IMR-90 (cell line): ENCODE data around the gene PARD3. TPM values are rescaled to one million over a fixed set of nuclear protein-coding genes. Genes with fewer than 3 reads are reported as not detected.

Source experiments
- ATAC-seq: fragments of 200-7000 bp; cut with Tn5 transposase; 2 replicates; pipeline ENCODE4 v1.9.1; 2020; ENCODE audit warnings: low read depth, mild to moderate bottlenecking, moderate library complexity
- BruUV-seq: library from RNA; stranded (reverse); fragments of 400-500 nt; replicated peaks from 2 replicates; lab custom pipeline; 2021; lab: Mats Ljungman, UMichigan
- CTCF ChIA-PET: fragments of 300-600 bp; formaldehyde crosslinking; extraction: SDS; loops from one replicate; lab custom pipeline; 2021; ENCODE audit warnings: antibody characterized with exemption; lab: Yijun Ruan, JAX
- POLR2A ChIA-PET: fragments of 300-600 bp; sonication (Branson Sonifier 250); formaldehyde crosslinking; loops from one replicate; lab custom pipeline; 2022; ENCODE audit warnings: antibody characterized with exemption; ENCODE audit not compliant: unreplicated experiment; lab: Charles Lee
- DNase-seq: peaks from one replicate; pipeline ENCODE4 v3.0.0; 2013
- H2AFZ ChIP-seq: replicated peaks from 2 replicates; pipeline ENCODE3; 2013; ENCODE audit warnings: low read length, mild to moderate bottlenecking; ENCODE audit not compliant: poor library complexity
- H2AK5ac ChIP-seq: 2 replicates; pipeline ENCODE4 v1.6.1; 2013; ENCODE audit warnings: low read depth, low read length, inconsistent platforms
- H2AK9ac ChIP-seq: replicated peaks from 2 replicates; pipeline ENCODE3; 2013; ENCODE audit warnings: mild to moderate bottlenecking, low read depth, low read length, moderate library complexity; ENCODE audit not compliant: poor library complexity
- H2BK120ac ChIP-seq: 2 replicates; pipeline ENCODE4 v1.6.1; 2013; ENCODE audit warnings: low read depth, low read length, inconsistent platforms
- H2BK15ac ChIP-seq: 3 replicates; pipeline ENCODE4 v1.6.1; 2013; ENCODE audit warnings: low read depth, low read length, inconsistent platforms
- H2BK20ac ChIP-seq: 2 replicates; pipeline ENCODE4 v1.6.1; 2013; ENCODE audit warnings: low read depth, mild to moderate bottlenecking, inconsistent platforms, low read length, moderate library complexity
- H2BK5ac ChIP-seq: 2 replicates; pipeline ENCODE4 v1.6.1; 2013; ENCODE audit warnings: mild to moderate bottlenecking, low read depth, low read length, inconsistent platforms; ENCODE audit not compliant: poor library complexity, severe bottlenecking
- H3K14ac ChIP-seq: replicated peaks from 2 replicates; pipeline ENCODE4 v1.6.1; 2013; ENCODE audit warnings: low read depth, low read length, inconsistent platforms
- H3K18ac ChIP-seq: 2 replicates; pipeline ENCODE4 v1.6.1; 2013; ENCODE audit warnings: low read depth, low read length, control low read depth
- H3K23ac ChIP-seq: 2 replicates; pipeline ENCODE4 v1.6.1; 2013; ENCODE audit warnings: low read depth, low read length, inconsistent platforms
- H3K27ac ChIP-seq: 2 replicates; pipeline ENCODE4 v1.5.1; 2013; ENCODE audit warnings: mild to moderate bottlenecking, control low read depth, low read length; ENCODE audit not compliant: insufficient read depth
- H3K27me3 ChIP-seq: 2 replicates; pipeline ENCODE4 v1.6.1; 2013; ENCODE audit warnings: low read length; ENCODE audit not compliant: control insufficient read depth, insufficient read depth
- H3K36me3 ChIP-seq: 2 replicates; pipeline ENCODE4 v1.6.1; 2013; ENCODE audit warnings: low read length, mixed read lengths; ENCODE audit not compliant: control insufficient read depth, insufficient read depth
- H3K4ac ChIP-seq: 2 replicates; pipeline ENCODE4 v1.6.1; 2013; ENCODE audit warnings: low read depth, low read length, inconsistent platforms
- H3K4me1 ChIP-seq: 2 replicates; pipeline ENCODE4 v1.6.1; 2013; ENCODE audit warnings: low read length, mixed read lengths; ENCODE audit not compliant: control insufficient read depth, insufficient read depth
- H3K4me2 ChIP-seq: 2 replicates; pipeline ENCODE4 v1.6.1; 2013; ENCODE audit warnings: low read depth, mild to moderate bottlenecking, control low read depth, low read length, moderate library complexity
- H3K4me3 ChIP-seq: 2 replicates; pipeline ENCODE4 v1.5.1; 2013; ENCODE audit warnings: low read depth, mild to moderate bottlenecking, control low read depth, low read length, moderate library complexity; ENCODE audit not compliant: insufficient read depth
- H3K56ac ChIP-seq: 2 replicates; pipeline ENCODE4 v1.6.1; 2013; ENCODE audit warnings: low read length, inconsistent platforms; ENCODE audit not compliant: insufficient read depth; ENCODE audit errors: extremely low read depth
- H3K79me1 ChIP-seq, 2 experiments: 2 replicates each; pipeline ENCODE4 v1.6.1; 2013; ENCODE audit warnings: low read length in 2 of 2, inconsistent platforms in 1 of 2, low read depth in 1 of 2
- H3K9ac ChIP-seq: 2 replicates; pipeline ENCODE4 v1.6.1; 2013; ENCODE audit warnings: low read depth, low read length, control low read depth
- H3K9me1 ChIP-seq: 2 replicates; pipeline ENCODE4 v1.6.1; 2013; ENCODE audit warnings: low read length, inconsistent platforms; ENCODE audit not compliant: insufficient read depth
- H3K9me3 ChIP-seq: 2 replicates; pipeline ENCODE4 v1.6.1; 2013; ENCODE audit warnings: low read length; ENCODE audit not compliant: control insufficient read depth, insufficient read depth
- H4K20me1 ChIP-seq: 2 replicates; pipeline ENCODE4 v1.6.1; 2013; ENCODE audit warnings: low read length, inconsistent platforms; ENCODE audit not compliant: insufficient read depth
- H4K5ac ChIP-seq: 2 replicates; pipeline ENCODE4 v1.6.1; 2013; ENCODE audit warnings: mild to moderate bottlenecking, low read depth, low read length, control low read depth
- H4K8ac ChIP-seq, 2 experiments: 2 replicates each; pipeline ENCODE4 v1.6.1; 2013; ENCODE audit warnings: low read depth in 2 of 2, low read length in 2 of 2, control low read depth in 1 of 2, inconsistent platforms in 1 of 2
- H4K91ac ChIP-seq: 2 replicates; pipeline ENCODE4 v1.6.1; 2013; ENCODE audit warnings: low read depth, low read length, inconsistent platforms; ENCODE audit not compliant: insufficient read depth
- BHLHE40 ChIP-seq: fragments of 150-350 bp; IDR thresholded peaks from 2 replicates; pipeline ENCODE4 v1.6.1; 2016; ENCODE audit warnings: mild to moderate bottlenecking, low read depth, low read length
- FOS ChIP-seq: fragments of 150-350 bp; IDR thresholded peaks from 2 replicates; pipeline ENCODE4 v1.6.1; 2016; ENCODE audit warnings: low read depth, low read length
- MAFK ChIP-seq: IDR thresholded peaks from 2 replicates; pipeline ENCODE4 v1.6.1; 2012; ENCODE audit warnings: low read depth, low read length, improper control_type of control experiment
- MAZ ChIP-seq: IDR thresholded peaks from 2 replicates; pipeline ENCODE4 v1.6.1; 2012; ENCODE audit warnings: low read depth, mild to moderate bottlenecking, low read length, improper control_type of control experiment, moderate library complexity, borderline replicate concordance
- NFE2L2 ChIP-seq: fragments of 150-350 bp; IDR thresholded peaks from 2 replicates; pipeline ENCODE4 v1.6.1; 2016; ENCODE audit warnings: low read depth, mild to moderate bottlenecking, low read length
- POLR2A ChIP-seq: IDR thresholded peaks from 2 replicates; pipeline ENCODE4 v1.6.1; 2012; ENCODE audit warnings: mild to moderate bottlenecking, low read depth, low read length
- RCOR1 ChIP-seq: IDR thresholded peaks from 2 replicates; pipeline ENCODE4 v1.6.1; 2012; ENCODE audit warnings: mild to moderate bottlenecking, low read length, improper control_type of control experiment; ENCODE audit not compliant: insufficient replicate concordance
- RFX5 ChIP-seq: IDR thresholded peaks from 2 replicates; pipeline ENCODE4 v1.8.0; 2012; ENCODE audit warnings: low read depth, mild to moderate bottlenecking, low read length, moderate library complexity
- SMC3 ChIP-seq: fragments of 150-350 bp; IDR thresholded peaks from 2 replicates; pipeline ENCODE4 v1.6.1; 2016; ENCODE audit warnings: low read depth, mild to moderate bottlenecking, antibody characterized with exemption, low read length, moderate library complexity
- WGBS, 2 experiments: methylation state at CpG; one replicate each; pipeline versions ENCODE4 v1.1.5 to v1.1.7; 2013; ENCODE audit warnings: missing lambda C conversion rate in 2 of 2; ENCODE audit not compliant: insufficient read length in 1 of 2; ENCODE audit errors: extremely low coverage in 2 of 2; 5-methylcytosine and 5-hydroxymethylcytosine counted together
- dilution Hi-C: fragments of 300-500 bp; cut with HindIII; formaldehyde crosslinking; loops from one replicate; pipeline ENCODE4 v1.14.3; 2018; ENCODE audit warnings: low sequenced_read_pairs; ENCODE audit not compliant: unreplicated experiment
- in situ Hi-C: fragments of 300-500 bp; cut with MboI; formaldehyde crosslinking; loops from 3 replicates; pipeline ENCODE4 v1.14.3; 2019; ENCODE audit warnings: low sequenced_read_pairs, inconsistent platforms, mixed read lengths
- intact Hi-C: fragments of 100-400 bp; cut with micrococcal nuclease; formaldehyde crosslinking; loops from 2 replicates; pipeline ENCODE4 v1.10.0; 2022
- polyA plus RNA-seq, 3 experiments: library from polyadenylated mRNA; depleted of rRNA; stranded (reverse); fragments of >200 nt; gene quantifications; 2 replicates each; pipeline ENCODE4 v1.2.3, GENCODE V29; 2012; ENCODE audit warnings: low replicate concordance in 1 of 3
- total RNA-seq: library from RNA; depleted of rRNA; stranded (reverse); fragments of >200 nt; gene quantifications from 2 replicates; pipeline ENCODE4 v1.2.3, GENCODE V29; 2012

The PARD3 gene
- total and polyA plus RNA-seq, 2 of the 4 experiments (the other 2 are of a cell fraction) = 14.6 to 37.5 TPM

DNA sequence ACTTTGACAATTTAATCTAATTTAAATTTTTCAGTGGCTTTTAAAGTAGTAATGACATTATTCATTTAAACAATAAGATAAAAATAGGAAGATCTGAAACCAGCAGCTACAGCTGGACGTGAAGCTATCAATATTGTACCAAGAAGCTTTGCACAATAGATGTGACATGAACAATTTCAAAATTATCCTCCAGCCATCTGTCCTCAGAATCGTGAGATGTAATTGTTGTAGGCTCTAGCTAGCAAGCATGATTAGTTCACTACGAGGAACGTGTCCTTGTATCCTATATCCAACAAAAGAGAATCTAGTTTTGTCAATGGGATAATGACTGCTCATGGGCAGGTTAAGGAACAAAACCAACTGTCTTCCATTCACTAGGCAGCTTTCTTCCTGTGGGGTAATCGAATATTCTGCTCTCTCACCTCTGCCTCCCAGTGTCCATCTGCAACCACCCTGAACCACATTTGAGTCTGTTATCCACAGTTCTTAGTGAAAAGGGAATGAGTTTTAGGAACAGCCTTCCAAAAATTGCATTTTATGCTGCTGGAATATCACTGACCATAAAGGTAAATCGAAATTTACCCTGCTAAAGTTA, 247.3 kb downstream of the PARD3 start:
- Histone ChIP-seq H2BK20ac (no peak overlapping the region), H2BK15ac (no peak overlapping the region), H3K9me1 (0 out of 2 replicates have a peak, but pooled peaks cover 5% of the 10 kb centered on the region), H4K91ac (no peak overlapping the region), H3K4me1 (peaks cover 2% of the 10 kb centered on the region; the same call in 1 of the 2 replicates), H4K8ac (no peak overlapping the region), H3K14ac (no peak overlapping the region), H3K27me3 (no peaks in the 10 kb centered on the region), H3K79me1 (peaks cover 6 to 11% of the 10 kb centered on the region in 2 experiments; a peak in 3 of 4 replicates), H3K27ac (no peak overlapping the region), H2AFZ (no peak overlapping the region), H2BK5ac (no peak overlapping the region), H3K23ac (no peak overlapping the region), H4K5ac (no peak overlapping the region), H2AK5ac (no peak overlapping the region), H3K4ac (no peak overlapping the region), H3K9me3 (no peaks in the 10 kb centered on the region), H4K20me1 (no peaks in the 10 kb centered on the region; the same call in 1 of the 2 replicates), H2BK120ac (no peak overlapping the region), H3K18ac (no peak overlapping the region), H3K4me2 (no peak overlapping the region), H3K56ac (no peak overlapping the region), H3K36me3 (no peaks in the 10 kb centered on the region; the same call in 1 of the 2 replicates), H3K9ac (no peak overlapping the region), H3K4me3 (no peak overlapping the region), H2AK9ac (no peak overlapping the region)
- WGBS, 2 experiments = no CpG with 5 or more reads among the region's 6 CpGs
- ATAC-seq (no peak), DNase-seq (no peak)
- dilution Hi-C loops = no loop called here
- intact Hi-C loops = no loop called here
- in situ Hi-C loops = no loop called here
- no TSS peak for BruUV-seq
- TF ChIP-seq MAFK = no peak
- no peak for TF ChIP-seq NFE2L2
- no peak for TF ChIP-seq RCOR1
- no peak for TF ChIP-seq POLR2A
- TF ChIP-seq RFX5 = no peak
- TF ChIP-seq SMC3 = no peak
- TF ChIP-seq FOS = no peak
- no peak for TF ChIP-seq MAZ
- TF ChIP-seq BHLHE40 = no peak
- POLR2A ChIA-PET = no interaction called here
- CTCF ChIA-PET = no interaction called here
